Transverse colon (tissue), 4 donors: ENCODE data around the gene KIAA1328.

ENCODE experiments used
- EP300 ChIP-seq: sonication (generic); formaldehyde crosslinking; IDR thresholded peaks from one replicate; pipeline ENCODE4 v1.6.1; 2017; ENCODE audit warnings: antibody characterized with exemption, low read depth
- POLR2A ChIP-seq: fragments of 450-650 bp; IDR thresholded peaks from one replicate; pipeline ENCODE4 v1.6.1; 2016; ENCODE audit warnings: antibody characterized with exemption, mild to moderate bottlenecking, moderate library complexity
- POLR2AphosphoS5 ChIP-seq, 3 donors: sonication (generic); formaldehyde crosslinking; IDR thresholded peaks; one replicate each; pipeline ENCODE4 v1.6.1; 2016; ENCODE audit warnings: antibody characterized with exemption in 3 of 3
- TF ChIP-seq, protein P1 (sequence below), 5 experiments: fragments of 200-600 bp in 3 of 5; fragments of 450-650 bp in 2 of 5; sonication (generic) in 3 of 5; IDR thresholded peaks; 1 replicate in 2 of 5; 2 replicates in 3 of 5; pipeline ENCODE4 v1.5.1; 2016 to 2017; ENCODE audit warnings: antibody characterized with exemption in 5 of 5, inconsistent platforms in 3 of 5, mild to moderate bottlenecking in 2 of 5, moderate library complexity in 1 of 5

DNA sequence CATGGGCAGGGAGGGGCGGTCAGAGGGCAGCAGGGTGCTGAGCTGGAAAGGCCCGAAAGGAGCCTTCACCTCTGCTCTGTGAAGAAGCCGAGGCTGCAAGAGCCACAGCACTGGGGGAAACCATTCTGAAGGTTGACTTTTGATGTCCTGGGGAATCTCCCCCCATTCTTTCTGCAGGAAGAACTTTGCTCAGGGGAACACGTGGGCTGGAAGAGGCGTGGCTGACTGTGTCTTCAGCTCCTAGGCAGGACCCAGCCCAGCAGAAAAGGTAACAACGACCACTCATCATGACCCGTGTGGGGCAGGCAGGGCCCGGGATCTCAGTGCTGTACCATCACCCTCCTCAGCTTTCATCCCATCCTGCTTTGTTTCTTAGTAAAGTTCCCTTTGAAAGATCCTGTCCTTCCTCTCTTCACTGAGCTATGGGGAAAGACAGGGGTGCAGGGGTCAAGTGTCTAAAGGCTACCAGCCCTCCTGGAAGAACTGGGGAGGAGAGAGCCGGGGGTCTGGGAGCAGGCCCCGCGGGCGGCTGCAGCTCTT, 424.0 kb downstream of the KIAA1328 start:
- TF ChIP-seq, protein P1, sequence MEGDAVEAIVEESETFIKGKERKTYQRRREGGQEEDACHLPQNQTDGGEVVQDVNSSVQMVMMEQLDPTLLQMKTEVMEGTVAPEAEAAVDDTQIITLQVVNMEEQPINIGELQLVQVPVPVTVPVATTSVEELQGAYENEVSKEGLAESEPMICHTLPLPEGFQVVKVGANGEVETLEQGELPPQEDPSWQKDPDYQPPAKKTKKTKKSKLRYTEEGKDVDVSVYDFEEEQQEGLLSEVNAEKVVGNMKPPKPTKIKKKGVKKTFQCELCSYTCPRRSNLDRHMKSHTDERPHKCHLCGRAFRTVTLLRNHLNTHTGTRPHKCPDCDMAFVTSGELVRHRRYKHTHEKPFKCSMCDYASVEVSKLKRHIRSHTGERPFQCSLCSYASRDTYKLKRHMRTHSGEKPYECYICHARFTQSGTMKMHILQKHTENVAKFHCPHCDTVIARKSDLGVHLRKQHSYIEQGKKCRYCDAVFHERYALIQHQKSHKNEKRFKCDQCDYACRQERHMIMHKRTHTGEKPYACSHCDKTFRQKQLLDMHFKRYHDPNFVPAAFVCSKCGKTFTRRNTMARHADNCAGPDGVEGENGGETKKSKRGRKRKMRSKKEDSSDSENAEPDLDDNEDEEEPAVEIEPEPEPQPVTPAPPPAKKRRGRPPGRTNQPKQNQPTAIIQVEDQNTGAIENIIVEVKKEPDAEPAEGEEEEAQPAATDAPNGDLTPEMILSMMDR (IDR thresholded peaks at IDR 0.05) = no peak
- no peak for TF ChIP-seq EP300
- TF ChIP-seq POLR2AphosphoS5 (IDR thresholded peaks at IDR 0.05) = no peak
- TF ChIP-seq POLR2A = no peak
